GM18951 (cell line): Measurements from ENCODE around the gene TSPAN16.
A peak's percentile ranks its signal among the peaks of the same experiment; 100 is the strongest.
"Not testable (repeated sequence)": the region's sequence is repeated elsewhere in the genome, so short reads cannot be mapped to it uniquely, and the experiment has no call there.

ENCODE experiments used
- POLR2A ChIP-seq: IDR thresholded peaks from 4 replicates; pipeline ENCODE4 v1.6.1; 2011; ENCODE audit warnings: mild to moderate bottlenecking; ENCODE audit not compliant: insufficient read length, insufficient read depth; ENCODE audit errors: extremely low read depth
- in situ Hi-C: fragments of 300-500 bp; cut with MboI; formaldehyde crosslinking; loops from one replicate; pipeline ENCODE4 v1.12.0; 2022; ENCODE audit warnings: low sequenced_read_pairs, mixed read lengths, inconsistent platforms; ENCODE audit not compliant: unreplicated experiment

The TSPAN16 gene

DNA sequence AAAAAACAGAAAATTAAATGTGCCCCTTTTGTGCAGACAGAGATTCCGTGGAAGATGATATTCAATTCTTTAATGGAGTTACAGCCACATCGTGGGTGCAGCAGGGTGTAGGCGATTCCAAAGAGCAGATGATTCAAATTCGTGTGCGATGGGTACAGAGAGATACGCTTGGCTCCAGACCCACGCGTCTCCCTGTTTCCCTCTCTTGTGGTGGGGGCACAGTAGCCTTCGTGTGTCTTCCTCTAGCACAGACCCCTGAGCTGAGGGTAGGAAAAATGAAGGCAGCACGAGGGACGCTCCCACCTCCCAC lies 4.8 kb downstream of the TSPAN16 start:
- no peak for TF ChIP-seq POLR2A
- in situ Hi-C loops, result no loop called here

DNA sequence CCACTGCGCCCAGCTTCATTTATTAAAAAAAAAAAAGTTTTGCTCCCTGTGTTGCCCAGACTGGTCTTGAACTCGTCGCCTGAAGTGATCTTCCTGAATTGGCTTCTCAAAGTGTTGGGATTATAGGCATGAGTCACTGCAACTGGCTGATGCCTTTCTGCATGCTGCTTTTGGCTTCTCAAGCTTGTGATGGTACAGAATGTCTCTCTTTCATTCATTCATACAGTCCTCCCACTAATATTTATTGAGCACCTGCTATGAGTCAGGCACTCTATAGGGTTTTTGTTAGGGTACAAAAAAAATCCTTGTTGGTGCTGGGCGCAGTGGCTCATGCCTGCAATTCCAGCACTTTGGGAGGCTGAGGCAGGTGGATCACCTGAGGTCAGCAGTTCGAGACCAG lies 9.0 kb downstream of the TSPAN16 start:
- no peak for TF ChIP-seq POLR2A
- in situ Hi-C loops, result no loop called here

DNA sequence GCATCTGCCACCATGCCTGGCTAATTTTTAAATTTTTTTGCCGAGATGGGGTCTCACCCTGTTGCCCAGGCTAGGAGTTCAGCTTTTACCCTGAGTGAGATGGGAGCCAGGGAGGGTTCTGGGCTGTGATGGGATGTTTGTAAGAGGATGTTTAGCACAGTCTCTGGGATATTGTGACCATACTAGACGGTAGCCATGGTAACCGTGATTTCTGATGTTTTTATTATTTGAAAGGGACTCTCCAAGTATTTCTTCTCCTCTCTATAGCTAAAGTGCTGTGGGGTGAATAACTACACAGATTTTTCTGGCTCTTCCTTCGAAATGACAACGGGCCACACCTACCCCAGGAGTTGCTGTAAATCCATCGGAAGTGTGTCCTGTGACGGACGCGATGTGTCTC lies 10.4 kb downstream of the TSPAN16 start:
- in situ Hi-C loops, result no loop called here
- TF ChIP-seq POLR2A, result no peak

DNA sequence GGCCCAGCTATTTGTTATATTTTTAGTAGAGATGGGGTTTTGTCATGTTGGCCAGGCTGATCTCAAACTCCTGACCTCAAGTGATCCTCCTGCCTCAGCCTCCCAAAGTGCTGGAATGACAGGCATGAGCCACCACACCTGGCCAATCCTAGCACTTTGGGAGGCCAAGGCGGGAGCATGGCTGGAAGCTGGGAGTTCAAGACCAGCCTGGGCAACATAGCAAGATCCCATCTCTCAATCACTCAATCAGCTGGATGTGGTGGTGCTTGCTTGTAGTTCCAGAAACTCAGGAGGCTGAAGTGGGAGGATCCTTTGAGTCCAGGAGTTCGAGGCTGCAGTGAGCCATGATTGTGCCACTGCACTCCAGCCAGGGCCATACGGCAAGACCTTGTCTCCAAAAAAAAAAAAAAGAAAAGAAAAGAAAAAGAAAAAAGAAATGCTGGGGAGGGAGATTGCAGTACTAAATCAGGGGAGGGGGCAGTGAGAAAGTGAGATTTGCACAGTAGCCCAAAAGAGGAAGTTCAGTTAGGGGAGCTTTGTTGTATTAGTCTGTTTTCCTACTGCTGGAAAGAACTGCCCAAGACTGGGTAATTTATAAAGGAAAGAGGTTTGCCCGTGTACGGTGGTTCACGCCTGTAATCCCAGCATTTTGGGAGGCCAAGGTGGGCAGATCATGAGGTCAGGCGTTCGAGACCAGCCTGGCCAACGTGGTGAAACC lies 24.5 kb downstream of the TSPAN16 start:
- in situ Hi-C loops, result not testable (repeated sequence)

DNA sequence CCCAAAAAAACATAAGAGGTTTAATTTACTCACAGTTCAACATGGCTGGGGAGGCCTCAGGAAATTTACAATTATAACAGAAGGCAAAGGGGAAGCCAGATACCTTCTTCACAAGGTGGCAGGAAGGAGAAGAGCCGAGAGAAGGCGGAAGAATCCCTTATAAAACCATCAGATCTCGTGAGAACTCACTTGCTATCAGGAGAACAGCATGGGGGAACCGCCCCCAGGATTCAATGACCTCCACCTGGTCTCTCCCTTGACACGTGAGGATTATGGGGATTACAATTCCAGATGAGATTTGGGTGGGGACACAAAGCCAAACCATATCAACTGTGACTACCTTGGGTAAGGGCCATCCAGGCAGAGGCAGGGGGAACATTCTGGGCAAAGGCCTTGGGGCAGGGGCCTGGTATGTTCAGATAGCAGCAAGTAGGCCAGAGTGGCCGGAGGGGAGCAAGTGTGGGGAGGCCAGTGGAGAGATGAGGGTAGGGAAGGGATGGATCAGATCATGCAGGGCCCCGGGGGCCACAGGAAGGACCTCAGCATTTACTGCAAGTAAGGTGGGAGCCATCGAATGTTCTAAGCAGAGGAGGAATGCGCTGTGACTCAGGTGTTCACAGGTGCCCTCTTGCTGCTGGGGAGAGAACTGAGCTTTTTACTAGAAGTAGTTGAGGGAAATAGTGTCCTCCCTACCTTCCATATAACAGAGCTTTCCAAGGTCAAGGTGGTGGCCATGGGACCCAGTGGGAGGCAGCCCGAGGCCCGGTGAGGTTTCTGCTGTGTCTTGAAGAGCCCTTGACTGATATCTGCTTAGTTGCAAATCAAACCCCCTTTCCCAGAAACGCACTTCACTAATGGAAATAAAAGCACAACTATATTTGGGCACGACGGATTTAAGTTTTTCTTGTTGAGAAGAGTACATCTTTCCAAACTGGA lies 25.5 kb downstream of the TSPAN16 start:
- in situ Hi-C loops, result no loop called here
- no peak for TF ChIP-seq POLR2A

DNA sequence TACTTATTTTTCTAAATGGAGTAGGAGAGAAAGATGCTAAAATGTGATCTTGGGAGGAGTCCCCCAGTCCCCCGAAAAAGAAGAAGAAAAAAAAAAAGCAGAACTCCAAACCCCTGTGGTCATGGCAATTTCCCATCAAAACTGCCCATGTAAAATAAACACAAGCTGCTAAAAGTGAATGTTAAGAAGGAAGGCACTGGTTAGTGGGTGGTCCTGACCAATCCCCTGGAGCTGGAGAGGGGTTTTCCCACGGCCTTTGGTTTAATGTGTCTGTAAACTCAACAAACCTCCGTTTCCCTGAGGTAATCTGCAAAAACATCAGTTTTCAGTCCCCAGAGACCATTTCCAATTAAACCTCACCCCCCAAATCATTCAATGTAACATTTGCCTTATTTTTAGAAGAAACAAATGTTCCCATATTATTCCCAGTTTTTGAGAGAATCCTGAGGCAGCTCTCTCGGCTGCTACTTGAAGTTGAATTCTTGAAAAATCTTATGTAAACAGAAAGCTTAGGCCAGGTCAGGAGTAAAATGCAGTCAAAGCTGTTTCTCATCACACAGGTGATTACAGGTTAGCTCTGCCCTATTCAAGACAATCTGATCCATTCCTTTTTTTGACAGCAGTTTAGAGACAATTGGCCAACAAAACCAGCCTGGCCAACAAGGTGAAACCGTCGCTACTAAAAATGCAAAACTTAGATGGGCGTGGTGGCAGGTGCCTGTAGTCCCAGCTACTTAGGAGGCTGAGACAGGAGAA lies 26.5 kb downstream of the TSPAN16 start:
- in situ Hi-C loops, result no loop called here
- no peak for TF ChIP-seq POLR2A

DNA sequence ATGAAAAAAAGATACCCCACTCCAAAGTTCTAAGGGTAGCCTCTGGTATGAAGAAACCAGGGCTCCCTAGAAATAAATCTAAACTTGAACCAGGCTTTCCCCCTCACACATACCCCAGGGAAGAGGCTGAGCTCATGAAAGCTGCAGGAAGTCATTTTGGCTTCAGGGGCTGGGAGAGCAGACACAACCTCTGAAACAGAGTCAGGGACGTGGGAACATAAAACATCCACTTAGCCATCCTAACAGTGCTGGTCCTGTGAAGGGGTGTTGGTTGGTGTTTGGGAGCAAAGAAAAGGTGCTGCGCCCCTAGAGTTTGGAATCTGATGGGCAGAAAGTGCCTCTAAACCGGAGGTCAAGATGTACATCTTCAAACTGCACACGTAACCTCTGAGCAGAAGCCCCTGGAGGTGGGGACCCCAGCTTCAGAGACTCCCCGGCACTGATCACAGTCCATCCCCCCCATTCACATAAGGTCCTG lies 27.7 kb downstream of the TSPAN16 start:
- no peak for TF ChIP-seq POLR2A
- in situ Hi-C loops, result no loop called here

DNA sequence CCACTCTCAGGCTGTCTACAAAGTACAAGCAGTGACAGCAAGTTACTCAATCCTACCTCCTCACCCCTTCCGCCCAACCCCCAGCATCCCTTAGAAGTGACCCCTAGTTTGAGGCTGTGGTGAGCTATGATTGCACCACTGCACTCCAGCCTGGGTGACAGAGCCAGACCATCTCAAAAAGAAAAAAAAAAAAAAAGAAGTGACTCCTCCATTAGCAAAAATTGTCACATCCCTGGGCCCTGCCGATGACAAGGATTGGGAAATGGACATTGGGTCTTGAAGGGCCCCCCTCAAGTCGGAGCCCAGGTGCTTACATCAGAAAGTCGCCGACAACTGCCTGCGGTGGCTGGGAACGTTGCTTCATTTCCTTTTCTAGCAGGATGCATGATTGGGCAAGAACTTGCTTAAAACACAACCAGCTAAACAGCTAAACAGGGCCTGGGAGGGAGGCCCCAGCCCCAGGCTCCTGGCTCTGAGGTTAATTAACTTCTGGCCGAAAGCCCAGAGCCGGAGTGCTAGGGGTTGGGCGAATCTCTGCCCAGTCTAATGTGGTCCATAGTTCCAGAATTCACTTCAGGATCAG lies 28.2 kb downstream of the TSPAN16 start:
- TF ChIP-seq POLR2A, result peak; percentile 22
- in situ Hi-C loops, result no loop called here

DNA sequence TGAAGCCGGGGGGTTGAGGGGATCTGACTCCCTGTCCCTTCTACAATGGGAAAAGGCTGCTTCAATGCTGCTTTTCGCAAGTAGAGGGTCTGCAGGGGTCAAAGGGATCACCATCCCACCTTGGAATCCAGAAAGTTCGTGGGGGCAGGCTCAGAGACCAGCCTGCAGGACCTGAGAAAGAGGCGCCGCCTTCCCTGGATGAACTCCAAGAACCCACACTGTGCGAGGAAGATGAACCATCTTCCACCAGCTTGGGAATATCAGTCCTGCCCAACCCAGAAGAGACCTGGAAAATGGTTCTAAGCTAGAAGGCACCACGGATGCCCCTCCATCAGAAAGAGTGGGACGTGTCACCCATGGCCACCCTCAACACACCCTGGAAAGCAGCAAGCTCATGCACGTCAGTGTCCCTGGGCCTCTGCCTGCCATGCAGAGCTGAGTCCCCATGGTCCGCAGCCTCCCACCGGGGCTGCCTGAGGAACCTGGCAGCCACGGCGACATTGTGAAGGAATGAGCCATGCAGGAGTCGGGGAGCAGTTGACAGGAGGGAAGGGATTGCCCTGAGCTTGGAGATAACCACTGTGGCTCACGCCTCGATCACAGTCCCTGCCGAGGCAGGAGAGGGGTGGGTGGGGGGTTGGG lies 28.9 kb downstream of the TSPAN16 start:
- TF ChIP-seq POLR2A, result no peak
- in situ Hi-C loops, result no loop called here

DNA sequence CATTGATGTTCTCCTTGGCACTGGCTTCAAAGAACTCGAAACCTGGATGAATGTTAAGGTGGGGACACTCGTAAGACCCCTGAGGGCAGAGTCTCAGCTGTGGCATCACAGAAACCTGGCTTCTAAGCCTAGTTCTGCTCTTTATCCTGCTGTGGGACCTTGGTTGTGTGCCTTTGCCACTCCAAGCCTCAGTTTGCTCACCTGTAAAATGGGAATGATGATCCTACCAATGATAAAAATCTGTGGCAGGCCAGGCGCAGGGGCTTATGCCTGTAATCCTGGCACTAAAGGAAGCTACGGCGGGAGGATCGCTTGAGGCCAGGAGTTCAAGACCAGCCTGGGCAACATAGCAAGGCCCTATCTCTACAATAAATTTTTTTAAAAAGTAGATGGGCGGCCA lies 29.6 kb downstream of the TSPAN16 start:
- in situ Hi-C loops, result no loop called here
- TF ChIP-seq POLR2A, result no peak

DNA sequence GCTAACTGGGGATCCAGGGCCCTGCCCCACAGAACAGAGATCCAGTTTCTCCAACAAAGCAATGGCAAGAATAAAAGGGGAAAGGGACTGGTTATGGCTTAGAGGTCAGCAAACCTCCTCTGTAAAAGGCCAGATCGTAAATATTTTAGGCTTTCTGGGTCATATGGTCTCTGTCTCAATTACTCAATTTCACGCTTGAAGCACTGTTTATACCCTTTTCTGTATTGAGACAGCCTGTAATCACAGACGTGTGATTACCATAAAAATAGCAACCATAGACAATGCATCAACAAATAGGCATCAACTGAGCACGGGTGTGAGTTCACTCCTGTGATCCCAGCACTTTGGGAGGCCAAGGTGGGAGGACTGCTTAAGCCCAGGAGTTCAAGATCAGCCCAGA lies 34.2 kb downstream of the TSPAN16 start:
- in situ Hi-C loops, result no loop called here
- no peak for TF ChIP-seq POLR2A

DNA sequence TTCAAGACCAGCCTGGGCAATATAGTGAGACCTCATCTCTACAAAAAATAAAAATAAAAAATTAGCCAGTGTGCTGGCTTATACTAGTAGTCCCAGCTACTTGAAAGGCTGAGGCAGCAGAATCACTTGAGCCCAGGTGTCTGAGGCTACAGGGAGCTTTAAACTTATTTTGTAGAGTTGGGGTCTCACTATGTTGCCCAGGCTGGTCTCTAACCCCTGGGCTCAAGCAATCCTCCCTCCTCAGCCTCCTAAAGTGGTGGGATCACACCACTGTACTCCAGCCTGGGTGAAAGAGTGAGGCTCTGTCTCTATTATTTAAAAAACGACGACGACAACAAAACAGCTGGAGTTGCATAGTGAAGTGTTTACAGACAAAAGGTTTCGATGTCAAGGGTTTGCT lies 35.5 kb downstream of the TSPAN16 start:
- in situ Hi-C loops, result no loop called here

DNA sequence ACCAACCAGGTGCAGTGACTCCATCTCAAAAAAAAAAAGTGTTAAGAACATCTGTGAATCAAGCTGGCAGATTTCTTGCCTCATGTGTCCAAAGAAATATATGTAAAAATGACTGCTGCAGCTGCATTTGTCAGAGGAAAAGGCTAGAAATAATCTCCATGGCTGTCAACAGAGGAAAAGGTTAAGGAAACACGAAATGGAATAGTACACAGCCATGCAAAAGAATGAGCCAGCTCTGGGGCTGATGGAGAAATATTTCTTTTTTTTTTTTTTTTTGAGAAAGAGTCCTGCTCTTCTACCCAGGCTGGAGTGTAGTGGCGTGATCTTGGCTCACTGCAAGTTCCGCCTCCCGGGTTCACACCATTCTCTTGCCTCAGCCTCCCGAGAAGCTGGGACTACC lies 36.9 kb downstream of the TSPAN16 start:
- no peak for TF ChIP-seq POLR2A
- in situ Hi-C loops, result no loop called here

More for the DNA sequence above, 35.5 kb downstream of the TSPAN16 start:
- no peak for TF ChIP-seq POLR2A

DNA sequence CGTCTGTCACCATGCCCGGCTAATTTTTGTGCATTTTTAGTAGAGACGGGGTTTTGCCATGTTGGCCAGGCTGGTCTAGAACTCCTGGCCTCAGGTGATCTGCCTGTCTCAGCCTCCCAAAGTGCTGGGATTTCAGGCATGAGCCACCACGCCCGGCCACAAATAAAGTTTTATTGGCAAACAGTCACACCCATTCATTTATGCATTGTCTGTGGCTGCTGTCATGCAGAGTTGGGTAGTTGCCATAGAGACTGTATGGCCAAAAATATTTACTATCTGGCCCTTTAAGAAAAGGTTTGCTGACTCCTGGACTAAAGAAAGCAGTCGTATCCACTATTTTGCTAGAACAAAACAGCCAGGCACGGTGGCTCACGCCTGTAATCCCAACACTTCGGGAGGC lies 37.9 kb downstream of the TSPAN16 start:
- in situ Hi-C loops, result not testable (repeated sequence)
